Activated CD4-positive, CD25-positive, alpha-beta regulatory T cell treated with anti-CD3 and anti-CD28 coated beads, Interleukin-2, amount 50 U/mL, for 16 hours (primary cell): ENCODE measurements around the gene LSM7.
A peak's percentile ranks its signal among the peaks of the same experiment; 100 is the strongest.

Experiments used
- DNase-seq: peaks from one replicate; pipeline ENCODE4 v3.0.0-alpha.2; 2020; ENCODE audit warnings: low read depth, low spot score

The LSM7 gene

GRCh38 chr19:2328401-2329148 is at the start of gene LSM7, which contains the start of gene SPPL2B:
TSS of gene LSM7 (minus strand) at chr19:2328586. CDS start at chr19:2328566, 20 bp downstream.
TSS of gene SPPL2B (plus strand) at chr19:2328684. CDS start at chr19:2328710, 26 bp downstream.
- DNase-seq = peak; percentile 92

GRCh38 chr19:2376784-2377519 is 48.6 kb upstream of the LSM7 start:
- DNase-seq = no peak

- DNase-seq = no peak
Measured at GRCh38 chr19:2375353-2376121, 47.2 kb upstream of the LSM7 start.

DNA sequence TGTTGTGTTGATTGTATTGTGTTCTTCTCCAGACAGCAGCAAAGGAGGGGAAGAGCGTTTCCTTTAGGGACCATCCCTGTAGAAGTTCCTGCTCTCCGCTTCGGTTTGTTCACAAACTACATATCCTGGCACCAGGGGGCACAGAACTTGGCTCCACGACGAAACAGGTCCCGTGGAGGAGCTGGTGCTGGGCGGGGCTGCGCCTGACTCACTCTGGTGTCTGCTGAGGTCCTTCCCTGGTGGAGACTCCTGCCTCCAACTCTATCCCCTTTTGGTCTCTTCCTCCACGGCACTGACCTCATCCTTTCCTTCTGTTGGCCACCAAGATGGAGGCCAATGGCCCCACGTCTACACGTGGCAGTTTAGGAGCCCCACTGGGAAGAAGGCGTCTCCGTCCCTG is 46.4 kb upstream of the LSM7 start:
- DNase-seq = no peak

DNA sequence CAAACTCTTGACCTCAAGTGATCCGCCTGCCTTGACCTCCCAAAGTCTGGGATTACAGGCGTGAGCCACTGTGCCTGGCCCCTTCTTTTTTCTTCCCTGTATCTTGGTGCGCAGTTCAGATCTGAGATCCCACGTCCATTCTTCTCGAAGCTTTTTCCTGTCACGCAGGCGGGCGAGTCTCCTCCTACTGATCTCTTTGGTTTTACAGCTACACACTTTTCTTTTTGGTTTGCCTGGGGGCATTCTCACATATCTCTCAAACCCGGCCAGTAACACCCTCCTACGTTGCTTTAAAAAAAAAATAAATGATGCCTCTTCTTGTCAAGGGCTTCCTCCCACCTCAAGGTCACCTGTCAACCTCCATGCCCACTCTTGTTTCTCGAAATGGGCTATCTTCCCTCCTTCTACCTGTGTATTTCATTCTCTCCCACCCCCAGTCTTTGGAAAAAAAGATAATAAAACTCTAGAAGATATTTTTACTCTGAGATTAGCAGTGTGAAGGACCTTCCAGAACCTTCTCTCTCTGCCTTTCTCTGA is 43.8 kb upstream of the LSM7 start:
- no peak for DNase-seq

DNA sequence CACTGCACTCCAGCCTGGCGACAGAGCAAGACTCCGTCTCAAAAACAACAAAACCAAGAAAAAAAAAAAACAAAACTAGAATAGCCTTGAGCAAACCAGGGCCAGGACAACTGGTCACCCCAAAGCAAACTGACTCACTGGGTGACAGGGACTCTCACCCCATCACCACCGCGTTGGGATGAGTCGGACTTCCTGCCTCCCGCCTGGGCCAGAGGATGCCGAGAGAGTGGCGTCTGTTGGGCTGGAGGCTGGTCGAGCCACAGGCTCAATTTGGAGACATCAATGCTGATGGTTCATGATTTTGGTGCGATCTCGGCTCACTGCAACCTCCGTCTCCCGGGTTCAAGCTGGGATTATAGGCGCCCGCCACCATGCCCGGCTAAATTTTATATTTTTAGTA is 43.3 kb upstream of the LSM7 start:
- DNase-seq = no peak

DNA sequence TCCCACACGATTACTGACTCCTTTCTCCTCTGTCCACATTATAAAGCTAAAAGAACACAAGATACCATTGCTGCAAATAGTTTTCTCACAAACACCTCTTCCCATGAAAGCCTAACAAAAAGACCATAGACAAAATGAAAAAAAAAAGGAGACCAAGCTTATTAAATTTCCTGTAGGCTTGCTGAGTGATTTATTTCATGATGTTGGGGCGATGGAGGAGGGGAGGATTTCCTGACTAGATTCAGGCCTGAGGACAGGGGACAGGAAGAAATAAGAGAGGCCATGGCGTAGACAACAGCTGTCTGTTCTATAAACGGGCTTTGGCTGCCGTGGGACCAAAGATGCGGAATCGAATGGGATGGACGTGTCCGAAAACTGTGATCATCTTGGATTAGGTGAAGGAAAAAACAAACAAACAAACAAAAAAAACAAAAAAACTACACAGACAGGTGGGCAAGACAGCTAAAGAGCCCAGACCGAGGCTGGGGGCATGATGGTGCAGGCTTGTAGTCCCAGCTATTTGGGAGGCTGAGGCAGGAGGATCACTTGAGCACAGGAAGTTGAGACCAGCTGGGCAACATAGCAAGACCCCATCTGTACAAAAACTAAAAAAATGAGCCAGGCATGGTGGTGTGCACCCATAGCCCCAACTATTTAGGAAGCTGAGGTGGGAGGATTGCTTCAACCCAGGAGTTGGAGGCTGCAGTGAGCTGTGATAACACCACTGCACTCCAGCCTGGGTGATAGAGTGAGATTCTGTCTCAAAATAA is 37.0 kb upstream of the LSM7 start:
- DNase-seq = no peak

GRCh38 chr19:2363419-2363818 is 35.0 kb upstream of the LSM7 start:
- DNase-seq = no peak

GRCh38 chr19:2362970-2363300 is 34.5 kb upstream of the LSM7 start:
- DNase-seq = no peak

GRCh38 chr19:2362046-2362969 is 33.9 kb upstream of the LSM7 start:
- DNase-seq = no peak

- no peak for DNase-seq
Measured at GRCh38 chr19:2361246-2362045, 33.1 kb upstream of the LSM7 start.

DNA sequence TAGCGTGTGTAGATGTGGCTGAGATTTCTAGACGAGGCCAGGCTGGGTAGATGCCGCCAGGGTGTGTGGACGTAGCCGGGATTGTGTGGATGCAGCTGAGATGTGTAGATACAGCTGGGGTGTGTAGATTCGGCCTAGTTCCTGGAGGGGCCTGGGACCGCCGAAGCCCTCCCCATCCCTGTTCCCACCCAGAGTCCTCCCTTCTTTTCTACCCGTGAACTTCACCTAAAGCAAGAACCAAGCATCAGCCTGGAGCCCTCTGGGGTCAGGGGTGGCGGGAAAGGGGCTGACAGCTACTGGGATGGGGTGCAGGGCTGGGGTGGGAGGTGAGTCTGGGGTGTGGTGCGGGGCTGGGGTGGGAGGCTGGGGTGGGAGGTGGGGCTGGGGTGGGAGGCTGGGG is 32.4 kb upstream of the LSM7 start:
- DNase-seq = no peak

DNA sequence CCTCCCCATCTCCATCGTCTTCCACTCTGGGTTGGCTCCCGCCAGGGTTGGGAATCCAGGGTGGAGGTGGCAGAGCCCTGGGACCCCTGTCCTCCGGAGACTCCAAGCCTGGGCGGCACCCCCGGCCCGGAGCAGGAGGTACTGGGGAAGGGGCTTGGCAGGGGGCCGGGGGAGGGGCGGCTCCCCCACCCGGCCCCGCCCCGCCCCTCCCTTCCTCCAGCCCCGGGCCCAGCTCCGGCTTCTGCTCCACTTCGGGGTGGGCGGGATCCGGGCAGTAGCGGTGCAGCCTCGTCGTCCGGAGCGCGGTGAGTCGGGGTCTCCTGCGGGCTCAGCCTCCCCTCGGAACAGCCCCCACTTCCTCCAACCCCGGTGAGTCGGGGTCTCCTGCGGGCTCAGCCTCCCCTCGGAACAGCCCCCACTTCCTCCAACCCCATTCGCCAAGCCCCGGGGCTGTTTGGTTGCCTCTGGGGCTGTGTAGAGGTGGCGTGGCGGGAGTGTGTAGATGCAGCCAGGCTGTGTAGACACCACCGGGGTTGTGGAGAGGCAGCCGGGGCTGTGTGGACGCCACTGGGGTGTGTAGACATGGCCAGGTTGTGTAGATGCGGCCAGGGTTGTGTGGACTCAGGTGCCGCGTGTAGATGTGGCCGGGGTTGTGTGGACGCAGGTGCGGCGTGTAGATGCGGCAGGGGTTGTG is 31.8 kb upstream of the LSM7 start, which contains the start of gene TMPRSS9:
TMPRSS9 (plus strand) TSS at position 274 of the 694 bp plus-strand sequence. CDS start 29,521 bp downstream, outside the sequence.
- no peak for DNase-seq

GRCh38 chr19:2358548-2359173 is 30.3 kb upstream of the LSM7 start:
- DNase-seq = no peak

DNA sequence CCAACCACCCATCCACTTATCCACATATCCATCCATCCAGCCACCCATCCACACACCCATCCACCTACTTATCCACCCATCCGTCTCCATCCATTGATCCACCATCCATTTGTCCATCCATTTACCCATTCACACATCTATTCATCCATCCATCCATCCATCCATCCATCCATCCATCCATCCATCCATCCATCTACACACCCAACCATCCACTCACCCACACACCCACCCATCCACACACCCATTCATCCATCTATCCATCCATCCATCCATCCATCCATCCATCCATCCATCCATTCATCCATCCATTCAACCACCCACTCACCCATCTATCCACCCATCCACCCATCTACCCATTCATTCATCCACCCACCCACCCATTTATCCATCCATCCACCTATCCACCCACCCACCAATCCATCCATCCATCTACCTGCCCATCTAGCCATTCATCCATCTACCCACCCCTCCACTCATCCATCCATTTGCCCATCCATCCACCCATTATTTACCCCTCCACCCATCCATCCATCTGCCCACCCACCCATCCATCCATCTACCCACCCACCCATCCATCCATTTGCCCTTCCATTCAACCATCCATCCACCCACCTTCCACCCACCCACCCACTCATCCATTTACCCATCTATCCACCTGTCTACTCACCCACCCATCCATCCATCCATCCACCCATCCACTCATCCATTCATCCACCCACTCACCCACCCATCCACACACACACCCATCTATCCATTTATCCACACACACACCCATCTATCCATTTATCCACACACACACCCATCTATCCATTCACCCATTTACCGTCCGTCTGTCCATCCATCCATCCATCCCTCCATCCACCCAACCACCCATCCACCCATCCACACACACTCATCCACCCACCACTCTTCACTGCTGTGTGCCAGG is 29.2 kb upstream of the LSM7 start:
- no peak for DNase-seq

GRCh38 chr19:2356036-2356646 is 27.8 kb upstream of the LSM7 start:
- no peak for DNase-seq
